WERI-Rb-1 (cell line): Measurements from ENCODE around the gene PEX10.

Experiments
- DNase-seq: peaks from one replicate; pipeline ENCODE4 v3.0.0-alpha.2; 2020
- H3K27ac ChIP-seq: fragments of 250-450 bp; sonication (Bioruptor Pico); 2 replicates; pipeline ENCODE4 v1.5.1; 2020; ENCODE audit warnings: mild to moderate bottlenecking, moderate library complexity
- H3K27me3 ChIP-seq: fragments of 250-450 bp; sonication (Bioruptor Pico); 2 replicates; pipeline ENCODE4 v1.5.1; 2021; ENCODE audit warnings: mild to moderate bottlenecking, low read depth, moderate library complexity; ENCODE audit not compliant: insufficient read depth, severe bottlenecking
- H3K36me3 ChIP-seq: fragments of 250-450 bp; sonication (Bioruptor Pico); 2 replicates; pipeline ENCODE4 v1.5.1; 2020; ENCODE audit warnings: mild to moderate bottlenecking, moderate library complexity
- H3K4me3 ChIP-seq: 2 replicates; pipeline ENCODE4 v1.5.1; 2011; ENCODE audit warnings: low read depth, mild to moderate bottlenecking, control low read depth, low read length
- H3K9me3 ChIP-seq: fragments of 250-450 bp; sonication (Bioruptor Pico); 2 replicates; pipeline ENCODE4 v1.5.1; 2021; ENCODE audit warnings: mild to moderate bottlenecking, moderate library complexity; ENCODE audit not compliant: severe bottlenecking
- CTCF ChIP-seq: IDR thresholded peaks from 2 replicates; pipeline ENCODE4 v1.5.1; 2011; ENCODE audit warnings: low read depth, mild to moderate bottlenecking, control low read depth, inconsistent platforms, low read length

PEX10 gene

GRCh38 chr1:2389644-2390043, 22.7 kb downstream of the PEX10 start:
- H3K27ac ChIP-seq = no peak overlapping the region
- no peaks in the 10 kb centered on the region for H3K9me3 ChIP-seq

GRCh38 chr1:2388004-2388913, 24.1 kb downstream of the PEX10 start:
- DNase-seq = no peak
- no peak for TF ChIP-seq CTCF
- no peak overlapping the region for H3K27ac ChIP-seq
- peaks cover 13% of the 10 kb centered on the region for H3K36me3 ChIP-seq
- no peak overlapping the region for H3K4me3 ChIP-seq
- no peaks in the 10 kb centered on the region for H3K27me3 ChIP-seq
- H3K9me3 ChIP-seq = no peaks in the 10 kb centered on the region

More at GRCh38 chr1:2389644-2390043, 22.7 kb downstream of the PEX10 start:
- Histone ChIP-seq H3K27me3 (no peaks in the 10 kb centered on the region), H3K4me3 (no peak overlapping the region), H3K36me3 (peaks cover 25% of the 10 kb centered on the region)
- no peak for TF ChIP-seq CTCF
- DNase-seq = no peak

GRCh38 chr1:2386636-2387611, 25.4 kb downstream of the PEX10 start:
- no peak for DNase-seq
- no peak overlapping the region for H3K27ac ChIP-seq
- peaks cover 10% of the 10 kb centered on the region for H3K36me3 ChIP-seq
- no peaks in the 10 kb centered on the region for H3K27me3 ChIP-seq
- no peaks in the 10 kb centered on the region for H3K9me3 ChIP-seq
- no peak overlapping the region for H3K4me3 ChIP-seq
- no peak for TF ChIP-seq CTCF

- H3K9me3 ChIP-seq = no peaks in the 10 kb centered on the region
- no peak overlapping the region for H3K4me3 ChIP-seq
- TF ChIP-seq CTCF = no peak
- peaks cover 6% of the 10 kb centered on the region for H3K36me3 ChIP-seq
- no peak for DNase-seq
- no peaks in the 10 kb centered on the region for H3K27me3 ChIP-seq
- peak overlapping the region; percentile 62 for H3K27ac ChIP-seq
Observed at GRCh38 chr1:2385606-2386280, 26.6 kb downstream of the PEX10 start.

GRCh38 chr1:2384941-2385481, 27.4 kb downstream of the PEX10 start:
- no peaks in the 10 kb centered on the region for H3K27me3 ChIP-seq
- H3K4me3 ChIP-seq = peak overlapping the region; percentile 41
- peaks cover 6% of the 10 kb centered on the region for H3K36me3 ChIP-seq
- TF ChIP-seq CTCF = peak; percentile 38; the same call in 1 of the 2 replicates
- no peaks in the 10 kb centered on the region for H3K9me3 ChIP-seq
- peak overlapping the region; percentile 62 for H3K27ac ChIP-seq
- DNase-seq = peak; percentile 82
